B cell (primary cell): ENCODE data around the gene C3orf70.

ENCODE experiments used
- EZH2 ChIP-seq: IDR thresholded peaks from 2 replicates; pipeline ENCODE4 v1.6.1; 2012; ENCODE audit warnings: borderline replicate concordance, low read depth, mild to moderate bottlenecking, moderate library complexity, low read length; ENCODE audit not compliant: insufficient read depth, poor library complexity, severe bottlenecking
- TF ChIP-seq, protein P1 (sequence below): fragments of 200-600 bp; IDR thresholded peaks from one replicate; pipeline ENCODE4 v1.8.0; 2022; ENCODE audit warnings: antibody characterized with exemption, mild to moderate bottlenecking

DNA sequence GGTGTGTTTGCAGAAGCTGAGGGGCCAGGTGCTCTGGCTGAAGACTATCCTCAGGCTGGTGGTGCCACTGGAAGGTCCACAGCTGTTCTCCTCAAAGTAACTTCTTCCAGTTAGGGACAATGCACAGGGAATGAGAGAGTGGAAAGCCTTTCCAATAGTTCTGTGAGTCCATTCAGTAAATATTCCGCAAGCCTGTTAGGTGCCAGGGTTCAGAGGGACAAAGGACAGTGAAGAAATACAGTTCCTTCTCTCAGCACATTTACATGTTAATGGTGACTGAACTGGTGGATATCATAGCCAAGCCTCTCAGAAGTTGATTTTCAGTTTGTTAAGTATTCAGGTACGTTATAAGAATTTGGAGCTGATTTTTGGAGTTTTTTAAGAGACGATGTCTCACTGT lies 122.5 kb downstream of the C3orf70 start:
- TF ChIP-seq, protein P1, sequence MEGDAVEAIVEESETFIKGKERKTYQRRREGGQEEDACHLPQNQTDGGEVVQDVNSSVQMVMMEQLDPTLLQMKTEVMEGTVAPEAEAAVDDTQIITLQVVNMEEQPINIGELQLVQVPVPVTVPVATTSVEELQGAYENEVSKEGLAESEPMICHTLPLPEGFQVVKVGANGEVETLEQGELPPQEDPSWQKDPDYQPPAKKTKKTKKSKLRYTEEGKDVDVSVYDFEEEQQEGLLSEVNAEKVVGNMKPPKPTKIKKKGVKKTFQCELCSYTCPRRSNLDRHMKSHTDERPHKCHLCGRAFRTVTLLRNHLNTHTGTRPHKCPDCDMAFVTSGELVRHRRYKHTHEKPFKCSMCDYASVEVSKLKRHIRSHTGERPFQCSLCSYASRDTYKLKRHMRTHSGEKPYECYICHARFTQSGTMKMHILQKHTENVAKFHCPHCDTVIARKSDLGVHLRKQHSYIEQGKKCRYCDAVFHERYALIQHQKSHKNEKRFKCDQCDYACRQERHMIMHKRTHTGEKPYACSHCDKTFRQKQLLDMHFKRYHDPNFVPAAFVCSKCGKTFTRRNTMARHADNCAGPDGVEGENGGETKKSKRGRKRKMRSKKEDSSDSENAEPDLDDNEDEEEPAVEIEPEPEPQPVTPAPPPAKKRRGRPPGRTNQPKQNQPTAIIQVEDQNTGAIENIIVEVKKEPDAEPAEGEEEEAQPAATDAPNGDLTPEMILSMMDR, result no peak
- no peak for TF ChIP-seq EZH2
